Midbrain (tissue), 1 donor: ENCODE results near the gene TM4SF18.
"Not testable (repeated sequence)": the region's sequence is repeated elsewhere in the genome, so short reads cannot be mapped to it uniquely, and the experiment has no call there.

Experiments
- DNase-seq: peaks from one replicate; lab custom pipeline; 2025; lab: John Stamatoyannopoulos, UW

Gene TM4SF18, protein sequence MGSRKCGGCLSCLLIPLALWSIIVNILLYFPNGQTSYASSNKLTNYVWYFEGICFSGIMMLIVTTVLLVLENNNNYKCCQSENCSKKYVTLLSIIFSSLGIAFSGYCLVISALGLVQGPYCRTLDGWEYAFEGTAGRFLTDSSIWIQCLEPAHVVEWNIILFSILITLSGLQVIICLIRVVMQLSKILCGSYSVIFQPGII

DNA sequence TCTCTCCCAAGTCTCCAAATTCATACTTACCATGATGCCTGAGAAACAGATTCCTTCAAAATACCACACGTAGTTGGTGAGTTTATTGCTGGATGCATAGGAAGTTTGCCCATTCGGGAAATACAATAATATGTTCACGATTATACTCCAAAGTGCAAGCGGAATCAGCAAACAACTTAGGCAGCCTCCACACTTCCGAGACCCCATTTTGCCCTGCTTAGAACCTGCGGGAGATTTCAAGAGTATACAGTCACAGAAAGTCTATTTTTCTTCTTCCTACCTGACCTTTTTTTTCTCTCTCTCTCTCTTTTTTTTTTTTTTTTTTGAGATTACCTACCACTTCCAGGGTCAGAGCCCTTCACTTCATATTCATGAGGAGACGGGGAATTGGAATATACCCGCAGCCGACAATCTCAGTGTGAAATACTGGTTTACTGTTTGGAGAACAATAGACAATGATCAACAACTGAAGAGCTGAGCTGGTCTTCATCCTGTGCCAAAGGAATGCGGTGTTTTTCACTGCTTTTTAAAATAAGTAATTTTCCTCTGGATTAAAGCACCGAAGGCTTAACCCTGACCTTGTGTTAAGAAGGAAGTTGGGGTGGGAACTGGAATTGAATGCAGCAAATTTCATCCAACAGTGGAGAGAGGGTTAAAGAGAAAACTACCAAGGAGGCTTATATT, at the start of gene TM4SF18:
Gene TM4SF18 (minus strand): TSS at position 461 of the 684 bp plus-strand sequence. CDS start 254 bp downstream, at position 207.
- DNase-seq = peak; percentile 13

DNA sequence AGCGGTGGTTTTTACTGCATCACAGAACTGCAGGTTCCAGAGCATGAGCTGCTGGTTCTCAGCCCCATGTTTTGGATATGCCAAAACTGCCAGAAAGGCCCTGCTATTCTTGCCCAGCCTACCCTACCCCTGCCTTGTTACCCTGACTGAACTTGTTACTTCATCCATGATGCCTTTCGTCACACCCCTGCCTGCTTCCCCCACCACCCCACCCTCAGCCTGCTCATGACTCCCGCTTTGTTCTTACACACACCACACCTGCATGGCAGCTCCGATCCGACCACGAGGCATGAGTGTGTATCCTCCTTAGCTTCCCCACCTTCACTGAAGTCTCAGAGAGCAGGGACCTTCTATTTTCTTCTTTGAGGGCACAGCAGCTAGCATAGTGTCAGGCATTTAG, 49.1 kb upstream of the TM4SF18 start:
- no peak for DNase-seq

DNA sequence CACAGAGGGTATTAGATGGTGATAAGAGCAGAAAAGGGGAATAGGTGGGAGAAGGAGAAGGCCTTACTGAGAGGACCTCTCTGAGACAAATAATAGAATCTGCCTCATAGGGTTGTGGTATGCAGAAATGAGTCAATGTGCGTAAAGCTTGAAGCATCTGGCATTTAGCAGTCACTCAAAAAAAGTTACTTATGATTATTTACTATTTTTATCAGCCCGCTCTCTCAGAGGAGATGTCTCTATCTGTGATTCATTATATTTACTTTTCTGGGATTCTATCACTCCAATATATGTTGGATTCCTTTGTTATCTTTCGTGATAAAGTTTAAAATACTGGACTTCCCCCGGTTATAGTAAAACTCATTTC, 48.6 kb upstream of the TM4SF18 start:
- DNase-seq = no peak

DNA sequence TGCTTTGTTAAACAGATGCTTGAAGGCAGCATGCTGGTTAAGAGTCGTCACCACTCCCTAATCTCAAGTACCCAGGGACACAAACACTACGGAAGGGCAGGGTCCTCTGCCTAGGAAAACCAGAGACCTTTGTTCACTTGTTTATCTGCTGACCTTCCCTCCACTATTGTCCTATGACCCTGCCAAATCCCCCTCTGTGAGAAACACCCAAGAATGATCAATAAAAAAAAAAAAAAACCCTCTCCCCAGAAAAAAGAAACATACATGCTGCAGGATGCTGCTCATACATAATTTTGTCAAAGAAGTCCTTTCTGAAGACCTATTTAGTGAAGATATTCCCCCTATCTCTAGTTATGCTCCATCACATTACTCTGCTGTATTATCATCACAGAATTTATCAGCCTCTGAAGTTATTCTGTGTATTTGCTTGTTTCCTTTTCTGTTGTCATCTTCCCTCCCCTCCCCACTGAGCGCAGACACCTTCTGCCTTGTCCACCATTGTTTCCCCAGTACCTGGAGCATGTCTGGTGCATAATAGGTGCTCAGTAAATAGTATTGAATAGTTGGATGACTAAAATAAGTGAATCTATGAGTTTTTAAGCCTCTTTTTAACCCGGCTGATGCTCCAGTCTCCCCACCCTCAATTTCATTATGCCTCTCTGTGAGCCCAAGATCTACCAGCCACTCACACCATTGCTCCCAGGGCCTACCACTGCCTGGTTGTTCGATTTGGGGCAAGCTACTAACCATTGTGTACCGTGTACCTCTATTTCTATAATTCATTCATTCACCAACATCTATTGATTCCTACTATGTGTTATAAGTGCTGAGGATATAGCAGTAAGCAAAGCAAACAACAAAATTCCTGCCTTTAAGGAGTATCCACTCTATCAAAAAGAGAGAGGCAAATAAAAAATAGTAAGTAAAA, 48.0 kb upstream of the TM4SF18 start:
- DNase-seq = no peak

DNA sequence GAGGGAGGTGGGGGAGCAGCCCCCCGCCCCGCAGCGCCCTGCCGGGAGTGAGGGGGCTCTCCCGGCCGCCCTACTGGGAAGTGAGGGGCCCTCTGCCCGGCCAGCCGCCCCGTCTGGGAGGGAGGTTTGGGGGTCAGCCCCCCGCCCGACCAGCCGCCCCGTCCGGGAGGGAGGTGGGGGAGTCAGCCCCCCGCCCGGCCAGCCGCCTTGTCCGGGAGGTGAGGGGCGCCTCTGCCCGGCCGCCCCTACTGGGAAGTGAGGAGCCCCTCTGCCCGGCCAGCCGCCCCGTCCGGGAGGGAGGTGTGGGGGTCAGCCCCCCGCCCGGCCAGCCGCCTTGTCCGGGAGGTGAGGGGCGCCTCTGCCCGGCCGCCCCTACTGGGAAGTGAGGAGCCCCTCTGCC, 46.8 kb upstream of the TM4SF18 start:
- not testable (repeated sequence) for DNase-seq

DNA sequence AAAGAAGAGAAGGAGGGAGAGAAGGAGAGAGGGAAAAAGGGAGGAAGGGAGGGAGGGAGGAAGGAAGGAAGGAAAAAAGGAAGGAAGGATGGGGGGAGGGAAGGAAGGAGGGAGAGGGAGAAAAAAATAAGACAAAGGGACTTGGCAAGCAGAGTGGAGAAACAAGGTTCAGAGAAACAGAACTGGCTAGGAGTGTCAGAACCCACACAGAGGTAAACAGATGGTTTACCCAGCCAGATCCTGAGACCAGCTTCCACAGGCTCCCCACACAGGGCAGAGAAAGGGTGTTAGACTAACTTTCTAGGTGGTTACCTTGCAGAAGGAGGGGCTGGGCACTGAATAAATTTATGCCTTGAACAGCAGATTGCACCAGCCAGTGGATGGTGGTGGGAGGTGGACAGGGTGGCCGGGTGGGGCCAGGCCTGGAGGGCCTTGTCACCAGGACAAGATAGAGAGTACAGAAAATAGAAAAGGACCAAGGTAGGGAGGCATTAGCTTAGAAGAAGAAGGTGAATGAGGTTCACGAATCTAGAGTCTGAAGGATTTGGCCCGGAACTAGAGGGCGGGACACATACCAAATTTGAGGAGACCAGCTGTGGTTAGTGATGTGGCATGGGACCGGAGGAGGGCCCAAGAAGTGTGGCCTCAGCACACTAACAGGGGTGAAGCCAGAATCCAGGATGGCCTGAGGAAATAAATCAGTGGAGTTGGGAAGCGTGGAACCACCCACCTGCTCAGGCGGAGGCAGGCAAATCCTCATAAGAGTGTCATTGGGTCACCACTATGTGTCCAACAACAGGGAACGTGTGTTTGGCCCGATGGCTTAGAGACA, 45.3 kb upstream of the TM4SF18 start:
- no peak for DNase-seq

DNA sequence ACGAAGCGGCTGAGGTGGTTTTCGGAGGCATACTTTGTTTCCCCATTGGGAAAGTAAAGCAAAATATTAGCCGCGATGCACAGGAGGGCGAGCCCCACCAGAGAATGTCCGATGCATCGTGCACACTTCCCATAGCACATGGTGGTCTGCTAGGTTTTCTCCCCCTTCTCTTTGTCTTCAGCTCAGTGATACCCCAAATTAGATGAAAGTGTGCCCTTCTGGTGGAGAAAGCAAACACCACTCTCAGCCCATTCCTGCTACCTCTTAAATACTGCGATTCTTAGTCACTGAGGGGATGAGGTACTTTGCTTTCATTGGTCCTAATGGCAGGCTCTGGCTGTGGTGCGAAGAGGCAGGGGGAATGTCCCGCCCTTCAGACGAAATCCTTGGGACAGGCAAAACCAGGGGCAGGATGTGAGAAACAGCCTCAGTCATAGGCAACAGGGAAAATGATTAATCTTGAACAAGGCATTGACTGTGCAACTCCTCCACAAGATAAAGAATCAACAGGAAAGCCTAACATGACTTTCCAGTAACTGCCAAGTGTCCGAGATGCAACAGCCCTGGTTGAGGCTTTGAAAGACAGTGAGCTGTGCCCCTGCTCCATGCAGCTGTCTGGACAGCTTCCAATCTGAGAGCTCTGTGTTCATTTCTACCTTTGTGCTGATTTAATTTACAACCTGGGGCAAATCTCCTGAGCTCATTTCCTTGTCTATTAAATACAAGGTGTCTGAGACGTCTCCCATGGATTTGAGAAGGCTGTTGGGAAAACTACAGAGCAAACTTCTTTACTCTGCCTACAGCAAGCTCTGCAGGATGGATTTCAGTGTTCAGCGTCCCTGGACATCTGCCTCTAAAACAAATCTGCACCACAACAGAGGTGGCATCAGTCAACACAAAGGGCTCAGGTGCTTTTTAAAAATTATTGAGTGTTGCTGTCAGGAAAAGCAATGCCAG, 44.2 kb upstream of the TM4SF18 start, which contains the start of gene TM4SF1:
Gene TM4SF1 (minus strand): TSS at position 242 of the 957 bp plus-strand sequence. CDS start 102 bp downstream, at position 140.
- DNase-seq = no peak

DNA sequence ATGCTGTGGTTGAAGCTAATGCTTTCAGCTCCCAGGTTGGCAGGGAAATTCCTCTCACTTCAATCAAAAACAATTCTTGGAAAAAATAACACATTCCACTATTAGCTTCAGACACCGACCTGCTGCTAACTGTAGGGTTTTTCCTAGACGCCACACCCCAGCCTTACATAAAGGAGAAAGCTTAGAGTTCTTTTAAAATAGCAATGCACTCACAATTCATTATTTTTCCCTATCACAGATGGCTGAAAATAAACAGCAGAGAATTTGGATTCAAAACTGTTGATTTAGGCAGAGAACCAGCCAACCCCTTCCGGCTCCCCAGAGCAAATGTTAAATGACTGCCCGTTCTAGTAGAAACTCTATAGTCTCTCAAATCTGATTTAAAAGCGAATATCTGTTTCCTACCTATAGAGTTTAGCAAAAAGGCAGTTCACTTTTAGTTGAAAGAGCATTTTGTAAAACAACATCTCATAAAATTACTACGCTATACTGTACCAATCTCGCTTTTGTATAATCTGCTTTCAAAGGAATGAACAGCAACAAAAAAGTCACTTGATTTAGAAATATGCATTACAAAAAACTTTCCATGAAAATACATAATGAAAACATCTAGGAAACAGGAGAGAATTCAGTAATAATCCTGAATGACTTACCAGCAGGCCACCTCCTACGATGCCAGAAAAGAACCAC, 43.4 kb upstream of the TM4SF18 start:
- DNase-seq = no peak

DNA sequence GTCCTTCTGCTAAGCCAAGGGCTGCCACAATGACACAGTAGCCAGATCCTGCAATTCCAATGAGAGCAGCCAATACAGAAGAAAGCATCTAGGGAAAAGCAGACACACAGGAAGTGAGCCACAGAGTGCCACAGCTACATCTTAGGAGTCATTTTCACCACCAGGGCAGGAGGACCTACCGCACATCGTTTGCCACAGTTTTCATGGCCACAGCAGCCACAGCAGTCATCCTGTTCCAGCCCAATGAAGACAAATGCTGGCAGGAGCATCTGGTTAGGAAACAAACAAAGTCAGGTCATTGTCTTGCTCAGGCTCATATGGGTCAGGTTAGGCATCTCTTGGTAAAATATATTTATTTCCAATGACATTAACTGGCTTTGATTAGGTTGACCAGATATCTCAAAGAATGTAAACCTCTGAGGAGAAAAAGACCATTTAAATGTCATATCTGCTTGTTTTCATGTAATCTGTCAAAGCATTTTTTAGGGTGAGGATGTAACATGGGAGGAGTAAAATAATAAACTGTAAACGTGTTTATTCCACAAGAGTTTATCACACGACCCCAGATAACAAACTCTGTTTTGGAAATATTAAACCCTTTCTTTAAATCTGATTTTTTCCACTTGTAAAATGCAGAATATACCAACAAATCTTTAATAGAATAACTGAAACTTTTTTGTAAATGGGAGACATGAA, 42.2 kb upstream of the TM4SF18 start:
- no peak for DNase-seq

DNA sequence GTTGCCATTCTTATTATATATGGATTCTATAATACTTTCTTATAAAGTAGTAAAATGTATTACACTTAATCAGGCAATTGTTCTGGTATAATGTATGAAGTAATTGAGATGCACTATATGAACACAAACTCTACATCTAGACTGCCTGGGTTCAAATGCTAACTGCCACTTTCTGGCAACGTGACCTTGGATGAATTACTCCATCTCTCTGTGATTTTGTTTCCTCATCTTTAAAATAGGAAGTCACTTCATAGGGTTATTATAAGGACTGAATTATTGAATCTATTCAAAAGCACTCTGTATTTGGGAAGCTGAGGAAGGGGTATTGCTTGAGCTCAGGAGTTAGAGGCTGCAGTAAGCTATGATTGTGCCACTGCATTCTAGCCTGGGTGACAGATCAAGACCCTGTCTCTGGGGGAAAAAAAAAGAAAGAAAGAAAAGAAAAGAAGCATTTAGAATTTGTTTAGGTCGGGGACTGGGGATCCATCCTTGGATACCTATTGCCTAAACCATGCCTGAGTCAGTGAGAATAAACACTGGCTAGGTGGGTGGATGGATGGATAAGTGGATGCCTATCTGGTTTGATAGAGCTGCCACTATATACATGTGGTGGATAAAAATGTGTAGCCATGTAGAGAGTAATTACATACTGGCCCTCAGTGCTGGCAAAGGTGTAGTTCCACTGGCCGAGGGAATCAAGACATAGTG, 41.5 kb upstream of the TM4SF18 start:
- no peak for DNase-seq

DNA sequence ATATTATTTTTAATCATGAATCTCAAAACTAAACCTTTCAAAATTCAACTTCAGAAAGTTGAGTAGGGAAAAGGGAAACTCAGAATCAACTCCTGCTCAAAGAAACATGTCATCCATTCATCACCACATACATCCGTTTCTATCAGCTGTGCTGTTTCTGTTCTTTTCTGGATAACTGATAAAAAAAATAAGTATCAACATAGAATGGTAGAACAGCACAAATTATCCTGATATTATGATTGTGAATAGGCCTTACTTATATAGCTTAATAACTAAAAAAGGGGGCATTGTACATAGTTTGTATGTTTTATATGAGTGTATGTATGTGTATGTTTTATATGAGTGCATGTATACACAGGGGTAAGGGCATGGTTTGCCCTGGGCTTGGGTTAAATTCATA, 41.0 kb upstream of the TM4SF18 start:
- no peak for DNase-seq

DNA sequence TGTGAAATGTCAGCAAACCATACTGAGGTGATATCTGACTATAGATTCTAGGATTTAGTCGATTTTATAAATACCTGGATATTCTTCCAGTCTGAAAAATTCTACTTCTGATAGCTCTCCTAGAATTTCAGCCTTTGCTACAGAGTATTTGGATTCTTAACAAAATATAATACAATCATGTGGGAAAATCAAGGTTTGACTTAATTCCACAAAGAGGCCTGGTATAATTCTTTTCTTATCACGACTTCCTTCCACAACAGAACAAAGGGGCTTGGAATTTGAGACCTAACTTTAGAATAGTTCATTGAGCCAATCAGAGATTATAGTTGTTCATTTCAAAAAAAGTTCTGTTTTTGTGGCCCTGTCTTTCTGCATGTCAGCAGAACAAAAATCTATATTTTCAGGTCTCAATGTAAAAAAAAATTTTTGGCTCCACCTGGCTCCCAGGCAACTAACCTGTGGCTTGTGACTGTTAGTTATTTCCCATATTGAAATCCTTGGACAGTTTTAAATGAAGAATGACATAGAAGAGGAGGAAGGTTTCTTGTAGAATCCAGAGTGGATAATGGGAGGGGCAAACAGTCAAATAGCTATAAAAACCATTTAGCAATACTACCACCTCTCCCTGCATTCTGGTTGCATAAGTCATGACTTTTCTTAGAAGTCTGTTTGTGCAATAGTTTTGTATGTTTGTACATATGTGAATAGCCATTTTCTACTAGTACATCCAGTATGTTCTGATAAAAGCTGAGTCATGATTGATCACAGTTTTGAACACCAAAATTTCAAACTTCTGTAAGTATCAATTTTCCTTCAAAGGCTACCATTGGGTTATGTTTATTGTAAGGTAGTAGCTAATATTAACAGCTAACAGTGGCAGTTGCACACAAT, 40.0 kb upstream of the TM4SF18 start:
- no peak for DNase-seq

DNA sequence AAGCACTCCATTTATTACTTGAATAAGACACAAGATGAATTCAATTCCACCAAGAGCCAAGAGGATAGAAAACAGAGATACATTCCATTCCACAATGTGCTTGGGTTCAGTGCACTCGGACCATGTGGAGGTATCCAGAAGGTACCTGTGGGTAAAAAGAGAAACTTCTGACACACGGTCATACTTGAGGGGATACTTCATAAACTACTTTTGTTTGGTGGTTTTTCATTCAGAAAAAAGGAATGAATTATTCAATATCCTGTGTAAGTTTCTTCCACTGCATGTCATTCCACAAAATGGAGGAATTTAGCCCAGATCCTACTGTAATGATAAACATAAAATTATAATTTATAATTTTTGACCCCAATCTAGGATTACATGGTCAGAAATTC, 38.3 kb upstream of the TM4SF18 start:
- no peak for DNase-seq

DNA sequence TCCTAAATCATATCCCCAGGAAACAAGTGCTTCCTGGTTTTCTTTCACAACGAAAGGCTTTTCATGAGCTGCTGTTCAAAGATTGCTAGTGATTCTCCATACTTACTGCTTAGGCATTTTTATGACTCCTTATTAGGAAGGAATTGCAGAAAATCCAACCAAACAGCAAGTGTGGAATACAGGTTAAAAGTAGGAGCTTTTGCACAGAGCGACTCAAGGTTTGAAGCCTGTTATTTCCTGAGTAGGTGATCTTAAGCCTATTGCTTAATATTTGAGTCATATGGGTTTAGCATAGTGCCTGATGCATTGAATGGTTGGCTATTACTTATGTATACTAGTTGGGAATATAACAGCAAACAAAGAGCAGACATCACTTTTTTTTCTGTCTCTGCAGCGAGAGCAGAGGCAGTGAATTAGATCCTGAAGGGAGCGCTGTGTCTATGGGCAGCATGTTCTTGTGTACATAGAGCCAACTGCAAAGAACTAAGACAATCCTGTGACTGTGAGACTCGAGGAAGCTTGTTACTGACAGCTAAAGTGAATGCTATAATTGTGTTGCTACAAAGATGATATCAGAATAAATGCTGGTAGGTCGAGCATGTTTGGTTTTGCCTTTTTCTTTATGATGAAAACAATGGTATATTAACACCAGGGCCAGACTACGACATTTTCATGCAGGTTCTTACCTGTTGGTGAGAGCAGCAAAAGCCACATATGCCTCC, 37.7 kb upstream of the TM4SF18 start:
- DNase-seq = no peak

DNA sequence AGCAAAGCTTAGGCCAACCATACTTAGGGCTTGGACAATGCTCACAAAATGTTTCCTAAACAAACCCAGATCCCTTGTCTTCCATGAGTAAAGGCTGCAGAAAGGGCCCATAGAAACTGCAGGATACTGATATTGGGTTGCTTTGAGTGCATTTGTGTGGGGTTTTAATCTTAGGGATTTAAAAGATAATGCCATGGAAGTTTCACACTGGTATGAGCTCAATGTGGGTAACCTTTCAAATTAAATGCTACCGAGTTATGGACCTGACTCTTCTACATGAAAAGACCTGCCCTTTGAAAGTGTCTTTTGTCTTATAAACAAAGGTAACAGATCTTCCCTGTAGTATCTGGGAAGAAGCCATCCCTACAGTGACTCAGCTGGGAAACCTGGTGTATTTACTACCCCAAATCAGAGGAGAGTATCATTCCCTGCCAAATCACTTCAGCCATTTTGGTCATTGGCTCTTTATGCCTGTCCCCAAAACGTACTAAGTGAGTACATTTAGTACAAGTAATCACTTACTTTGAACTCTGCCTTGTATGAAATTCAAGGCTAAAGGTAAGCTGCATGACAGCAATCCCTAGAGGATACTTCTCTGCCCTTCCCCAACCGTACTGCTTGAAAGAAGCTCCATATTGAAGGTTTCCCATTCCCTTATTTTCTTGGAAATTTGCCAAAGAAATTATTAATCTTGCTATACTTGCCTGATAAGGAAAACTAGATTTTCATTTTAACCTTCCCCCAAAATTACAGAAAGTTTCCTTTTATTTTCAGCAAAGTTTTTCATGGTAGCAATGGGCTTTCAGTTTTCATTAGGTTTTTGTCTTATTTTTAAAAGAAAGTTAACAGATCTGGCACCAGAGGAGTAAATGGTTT, 36.8 kb upstream of the TM4SF18 start:
- no peak for DNase-seq
